GM21576 (cell line): Measurements from ENCODE around the gene IMPA2.
"Not testable (repeated sequence)": the region's sequence is repeated elsewhere in the genome, so short reads cannot be mapped to it uniquely, and the experiment has no call there.

ENCODE experiments used
- ATAC-seq: cut with Tn5 transposase; IDR thresholded peaks from one replicate; pipeline ENCODE4 v1.9.1; 2021; ENCODE audit warnings: mild to moderate bottlenecking, moderate library complexity; ENCODE audit not compliant: unreplicated experiment

The IMPA2 gene

GRCh38 chr18:11960743-11961380, 20.4 kb upstream of the IMPA2 start:
- no peak for ATAC-seq

GRCh38 chr18:11962597-11962996, 18.7 kb upstream of the IMPA2 start:
- no peak for ATAC-seq

- no peak for ATAC-seq
Observed at GRCh38 chr18:11963991-11964484, 17.3 kb upstream of the IMPA2 start.

GRCh38 chr18:11969904-11970835, 11.1 kb upstream of the IMPA2 start:
- ATAC-seq, result no peak

- ATAC-seq, result not testable (repeated sequence)
Observed at GRCh38 chr18:11970836-11971226, 10.5 kb upstream of the IMPA2 start.

- no peak for ATAC-seq
Observed at GRCh38 chr18:11972371-11973174, 8.7 kb upstream of the IMPA2 start.

- ATAC-seq, result no peak
Observed at GRCh38 chr18:11974741-11975325, 6.5 kb upstream of the IMPA2 start.

- no peak for ATAC-seq
Observed at GRCh38 chr18:11975723-11976122, 5.6 kb upstream of the IMPA2 start.

GRCh38 chr18:11976315-11977152, 4.8 kb upstream of the IMPA2 start:
- no peak for ATAC-seq

- no peak for ATAC-seq
Observed at GRCh38 chr18:11977153-11977466, 4.2 kb upstream of the IMPA2 start.

GRCh38 chr18:11978956-11979355, 2.4 kb upstream of the IMPA2 start:
- ATAC-seq, result no peak

- no peak for ATAC-seq
Observed at GRCh38 chr18:11980163-11980493, 1.2 kb upstream of the IMPA2 start.

GRCh38 chr18:11980494-11981191, 664 bp upstream of the IMPA2 start:
- peak; percentile 86 for ATAC-seq

GRCh38 chr18:11981543-11982366, 448 bp downstream of the IMPA2 start:
- ATAC-seq, result peak; percentile 22

GRCh38 chr18:11982981-11983380, 1.7 kb downstream of the IMPA2 start:
- ATAC-seq, result no peak

- no peak for ATAC-seq
Observed at GRCh38 chr18:11983592-11983991, 2.3 kb downstream of the IMPA2 start.

GRCh38 chr18:11984091-11984490, 2.8 kb downstream of the IMPA2 start:
- ATAC-seq, result no peak

- no peak for ATAC-seq
Observed at GRCh38 chr18:11985586-11985985, 4.3 kb downstream of the IMPA2 start.

GRCh38 chr18:11986061-11986460, 4.8 kb downstream of the IMPA2 start:
- ATAC-seq, result no peak
